ENCODE results near the gene PIGO. TPM values are rescaled to one million over a fixed set of nuclear protein-coding genes. Genes with fewer than 3 reads are reported as not detected.

Gene PIGO
- total RNA-seq, 2 donors from 2014 or later, result 29.9 to 30.7 TPM

GRCh38 chr9:35106343-35106730 lies 9.9 kb upstream of the PIGO start:
- Histone ChIP-seq H3K4me3 (no peak overlapping the region), H3K27ac (no peak overlapping the region), H3K27me3 (replicated peaks; ENCODE audit: insufficient read depth) (no peaks in the 10 kb centered on the region), H3K4me1 (replicated peaks) (no peaks in the 10 kb centered on the region), H3K9me3 (no peaks in the 10 kb centered on the region), H3K36me3 (peaks cover 20 to 28% of the 10 kb centered on the region in 2 donors)
- WGBS, result 90% methylated on average over 7 of the region's 7 CpGs
- DNase-seq (ENCODE audit: low spot score), result no peak
- no peak for TF ChIP-seq POLR2A (IDR thresholded peaks at IDR 0.05)
- intact Hi-C loops (cut with DNase I), result no loop called here

GRCh38 chr9:35105571-35106342 lies 9.4 kb upstream of the PIGO start:
- intact Hi-C loops (cut with DNase I), result no loop called here
- Histone ChIP-seq H3K27ac (no peak overlapping the region), H3K4me3 (no peak overlapping the region), H3K36me3 (peaks cover 20 to 28% of the 10 kb centered on the region in 2 donors), H3K9me3 (no peaks in the 10 kb centered on the region), H3K4me1 (replicated peaks) (no peaks in the 10 kb centered on the region), H3K27me3 (replicated peaks; ENCODE audit: insufficient read depth) (no peaks in the 10 kb centered on the region)
- WGBS, result 88% methylated on average over 13 of the region's 13 CpGs
- no peak for TF ChIP-seq POLR2AphosphoS5 (IDR thresholded peaks at IDR 0.05)
- no peak for TF ChIP-seq CTCF (IDR thresholded peaks at IDR 0.05)
- no peak for TF ChIP-seq POLR2A (IDR thresholded peaks at IDR 0.05)
- DNase-seq (ENCODE audit: low spot score), result no peak

GRCh38 chr9:35105126-35105525 lies 8.7 kb upstream of the PIGO start:
- intact Hi-C loops (cut with DNase I), result no loop called here
- no peak for DNase-seq (ENCODE audit: low spot score)
- WGBS, result 90% methylated on average over 12 of the region's 12 CpGs
- H3K4me3 ChIP-seq, result no peak overlapping the region
- H3K27me3 ChIP-seq (replicated peaks; ENCODE audit: insufficient read depth), result no peaks in the 10 kb centered on the region
- TF ChIP-seq POLR2AphosphoS5 (IDR thresholded peaks at IDR 0.05), result no peak
- TF ChIP-seq CTCF (IDR thresholded peaks at IDR 0.05), result no peak
- TF ChIP-seq POLR2A (IDR thresholded peaks at IDR 0.05), result no peak
- H3K36me3 ChIP-seq, result peaks cover 20 to 28% of the 10 kb centered on the region in 2 donors
- no peaks in the 10 kb centered on the region for H3K4me1 ChIP-seq (replicated peaks)
- no peaks in the 10 kb centered on the region for H3K9me3 ChIP-seq
- H3K27ac ChIP-seq, result no peak overlapping the region

- TF ChIP-seq CTCF (IDR thresholded peaks at IDR 0.05) (no peak), POLR2A (IDR thresholded peaks at IDR 0.05) (no peak), POLR2AphosphoS5 (IDR thresholded peaks at IDR 0.05) (no peak)
- no peaks in the 10 kb centered on the region for H3K27me3 ChIP-seq (replicated peaks; ENCODE audit: insufficient read depth)
- H3K27ac ChIP-seq, result no peak overlapping the region
- intact Hi-C loops (cut with DNase I), result no loop called here
- no peaks in the 10 kb centered on the region for H3K4me1 ChIP-seq (replicated peaks)
- DNase-seq (ENCODE audit: low spot score), result no peak
- 92% methylated on average over 4 of the region's 4 CpGs for WGBS
- H3K36me3 ChIP-seq, result peaks cover 20 to 28% of the 10 kb centered on the region in 2 donors
- H3K9me3 ChIP-seq, result no peaks in the 10 kb centered on the region
- no peak overlapping the region for H3K4me3 ChIP-seq
Measured at GRCh38 chr9:35104586-35104985, 8.2 kb upstream of the PIGO start.

GRCh38 chr9:35103660-35104191 lies 7.3 kb upstream of the PIGO start:
- H3K27ac ChIP-seq, result peak overlapping the region; percentile 76 to 79
- WGBS, result 41% methylated on average over 5 of the region's 5 CpGs
- H3K27me3 ChIP-seq (replicated peaks; ENCODE audit: insufficient read depth), result no peaks in the 10 kb centered on the region
- no peaks in the 10 kb centered on the region for H3K9me3 ChIP-seq
- intact Hi-C loops (cut with DNase I), result no loop called here
- peak overlapping the region; percentile 49 to 54 for H3K4me3 ChIP-seq
- DNase-seq (ENCODE audit: low spot score), result no peak
- no peaks in the 10 kb centered on the region for H3K4me1 ChIP-seq (replicated peaks)
- TF ChIP-seq POLR2AphosphoS5 (IDR thresholded peaks at IDR 0.05), result no peak
- TF ChIP-seq CTCF (IDR thresholded peaks at IDR 0.05), result no peak
- TF ChIP-seq POLR2A (IDR thresholded peaks at IDR 0.05), result no peak
- H3K36me3 ChIP-seq, result peaks cover 20 to 28% of the 10 kb centered on the region in 2 donors
